Midbrain (tissue), 1 donor: Measurements from ENCODE around the gene ANKS1B.
"Not testable (repeated sequence)": the region's sequence is repeated elsewhere in the genome, so short reads cannot be mapped to it uniquely, and the experiment has no call there.

ENCODE experiments used
- DNase-seq: peaks from one replicate; lab custom pipeline; 2025; lab: John Stamatoyannopoulos, UW

Gene ANKS1B

GRCh38 chr12:99265648-99266047 lies 719.1 kb downstream of the ANKS1B start:
- no peak for DNase-seq

DNA sequence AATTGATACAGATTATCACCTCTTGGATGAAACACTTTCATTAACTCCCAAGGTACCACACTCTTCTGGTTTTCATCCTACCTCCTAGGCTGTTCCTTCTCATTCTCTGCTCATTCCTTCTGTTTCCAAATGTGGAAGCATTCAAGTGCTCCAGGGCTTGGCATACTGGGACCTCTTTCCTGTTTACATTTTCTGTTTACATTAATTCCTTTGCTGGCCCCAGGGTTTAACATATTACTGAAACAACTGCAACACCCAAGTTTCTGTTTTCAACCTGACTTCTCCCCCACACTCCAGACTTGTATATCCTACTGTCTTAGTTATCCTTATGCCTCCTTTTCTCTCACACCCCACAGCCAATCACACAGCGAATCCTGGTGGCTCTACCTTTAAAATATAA lies 723.5 kb downstream of the ANKS1B start:
- DNase-seq: no peak

- DNase-seq: no peak
These were observed 724.2 kb downstream of the ANKS1B start for GRCh38 chr12:99260456-99260996.

DNA sequence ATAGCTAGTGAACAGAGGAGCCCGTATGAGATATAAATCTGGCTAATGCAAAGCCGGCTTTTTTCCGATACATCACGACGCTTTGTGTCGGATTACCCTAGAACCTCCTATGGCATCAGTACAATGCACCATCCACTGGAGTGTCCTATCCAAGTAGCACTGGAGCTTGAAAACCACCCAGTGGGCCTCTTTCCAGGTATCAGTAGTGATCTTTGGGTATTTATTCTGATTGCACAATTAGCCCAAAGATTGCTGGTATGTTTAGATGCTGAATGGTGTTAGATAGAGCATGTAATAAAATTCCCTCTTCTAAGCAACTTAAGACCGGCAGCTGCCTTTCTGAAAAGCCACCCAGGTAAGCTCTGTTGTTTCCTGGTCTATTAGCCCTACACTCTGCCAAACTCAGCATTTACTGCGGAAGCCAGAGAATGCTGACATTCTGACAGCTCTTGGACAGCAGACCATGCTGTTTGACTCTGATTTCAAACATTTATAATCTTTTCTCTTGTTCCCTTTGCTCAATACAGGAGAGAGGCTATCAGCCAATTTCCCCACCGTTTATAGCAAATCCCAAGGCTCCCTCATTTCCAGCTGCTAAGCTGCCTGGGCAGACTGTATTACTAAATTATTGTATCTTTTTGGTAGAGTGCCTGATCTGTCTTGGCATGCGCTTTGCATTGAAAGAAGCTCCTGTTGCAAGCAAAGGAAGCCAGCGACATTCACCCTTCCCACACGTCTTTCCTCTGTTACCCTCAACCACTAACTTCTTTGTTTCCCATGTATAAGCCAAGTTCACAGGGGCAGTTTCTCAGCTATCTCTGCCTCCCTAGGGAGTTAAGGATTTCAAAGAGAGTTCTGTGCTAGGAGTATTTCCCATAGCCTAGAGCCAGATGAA lies 725.4 kb downstream of the ANKS1B start:
- DNase-seq: no peak

- DNase-seq: peak; percentile 20
These were observed 727.1 kb downstream of the ANKS1B start for GRCh38 chr12:99257672-99258071.

DNA sequence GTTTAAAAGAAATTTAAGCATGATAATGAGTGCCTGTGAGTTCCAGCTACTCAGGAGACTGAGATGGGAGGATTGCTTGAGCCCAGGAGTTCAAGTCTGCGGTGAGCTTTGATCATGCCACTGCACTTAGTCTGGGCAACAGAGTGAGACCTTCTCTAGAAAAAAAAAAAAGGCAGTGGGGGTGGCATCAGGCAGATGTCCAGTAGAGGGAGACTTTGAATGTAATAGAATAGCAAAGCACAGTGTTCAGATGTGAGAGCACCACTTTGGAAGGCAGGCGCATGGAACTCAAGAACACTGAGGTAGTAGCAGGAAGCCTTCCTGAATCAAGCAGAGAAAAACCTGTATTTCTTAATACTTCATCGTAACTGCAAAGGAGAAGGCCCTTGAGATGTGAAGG lies 731.7 kb downstream of the ANKS1B start:
- DNase-seq: no peak

- no peak for DNase-seq
These were observed 734.6 kb downstream of the ANKS1B start for GRCh38 chr12:99250091-99250490.

DNA sequence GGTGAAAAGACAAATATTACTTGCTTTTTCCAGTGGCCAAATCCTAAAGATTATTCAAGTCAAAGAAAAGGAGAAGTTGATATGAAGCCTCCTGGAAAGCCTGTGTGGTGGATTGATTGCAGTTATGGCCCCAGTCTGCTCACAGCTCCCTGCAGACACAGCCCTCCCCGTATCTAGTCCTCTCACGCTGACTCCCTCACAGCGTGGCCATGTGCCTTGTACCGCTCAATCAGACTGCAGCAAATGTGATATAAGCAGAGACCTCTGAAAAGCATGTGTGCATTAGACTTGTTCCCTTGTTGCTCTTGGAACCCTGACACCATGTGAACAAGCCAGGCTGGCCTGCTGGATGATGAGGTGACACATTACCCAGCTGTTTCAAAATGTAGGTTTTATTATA lies 735.2 kb downstream of the ANKS1B start:
- DNase-seq: no peak

DNA sequence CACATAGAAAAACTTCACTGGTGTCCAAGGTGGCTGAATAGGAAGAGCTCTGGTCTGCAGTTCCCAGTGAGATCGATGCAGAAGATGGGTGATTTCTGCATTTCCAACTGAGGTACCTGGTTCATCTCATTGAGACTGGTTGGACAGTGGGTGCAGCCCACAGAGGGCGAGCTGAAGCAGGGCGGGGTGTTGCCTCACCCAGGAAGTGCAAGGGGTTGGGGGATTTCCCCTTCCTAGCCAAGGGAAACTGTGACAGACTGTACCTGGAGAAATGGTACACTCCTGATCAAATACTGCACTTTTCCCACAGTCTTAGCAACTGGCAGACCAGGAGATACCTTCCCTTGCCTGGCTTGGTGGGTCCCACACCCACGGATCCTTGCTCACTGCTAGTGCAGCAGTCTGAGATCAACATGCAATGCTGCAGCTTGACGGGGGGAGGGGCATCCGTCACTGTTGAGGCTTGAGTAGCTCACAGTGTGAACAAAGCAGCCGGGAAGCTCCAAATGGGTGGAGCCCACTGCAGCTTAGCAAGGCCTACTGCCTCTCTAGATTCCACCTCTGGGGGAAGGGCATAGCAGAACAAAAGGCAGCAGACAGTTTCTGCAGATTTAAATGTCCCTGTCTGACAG lies 746.7 kb downstream of the ANKS1B start:
- not testable (repeated sequence) for DNase-seq

- no peak for DNase-seq
These were observed 749.4 kb downstream of the ANKS1B start for GRCh38 chr12:99235381-99235780.

DNA sequence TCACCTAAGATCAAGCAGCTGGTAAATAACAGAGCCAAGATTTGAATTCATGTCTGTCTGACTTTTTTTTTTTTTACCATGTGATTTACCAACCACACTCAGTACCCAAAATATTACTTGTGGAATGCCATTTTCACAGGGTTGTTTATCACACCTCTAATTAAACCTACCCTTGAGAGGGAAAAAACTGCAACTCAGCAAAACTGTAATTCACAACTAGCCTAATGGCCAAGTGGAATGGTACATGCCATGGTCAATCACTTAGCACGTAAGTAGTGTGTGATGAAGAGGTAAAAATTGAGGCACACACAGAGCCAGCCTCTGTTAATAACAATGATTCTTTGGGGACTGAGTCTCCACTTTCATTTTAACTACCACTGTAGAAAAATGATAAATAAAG lies 750.0 kb downstream of the ANKS1B start:
- no peak for DNase-seq

DNA sequence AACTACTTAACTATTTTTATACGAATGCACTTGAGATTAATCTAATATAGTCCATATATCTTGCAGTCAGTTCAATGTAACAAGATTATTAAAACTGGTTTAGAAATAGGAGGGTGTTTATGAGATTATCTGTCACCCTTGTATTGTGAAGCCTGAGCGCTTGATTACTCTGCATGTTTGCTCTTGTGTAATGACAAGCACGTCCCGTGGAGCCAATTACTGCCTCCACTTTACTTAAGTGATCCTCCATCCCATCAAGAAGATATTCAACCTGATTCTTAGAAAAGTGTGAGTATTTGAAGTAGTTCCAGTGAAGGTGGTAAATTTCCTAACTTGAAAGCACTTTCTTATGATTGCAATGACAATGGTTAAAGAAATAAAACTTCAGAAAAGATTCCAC lies 752.4 kb downstream of the ANKS1B start:
- DNase-seq: no peak

DNA sequence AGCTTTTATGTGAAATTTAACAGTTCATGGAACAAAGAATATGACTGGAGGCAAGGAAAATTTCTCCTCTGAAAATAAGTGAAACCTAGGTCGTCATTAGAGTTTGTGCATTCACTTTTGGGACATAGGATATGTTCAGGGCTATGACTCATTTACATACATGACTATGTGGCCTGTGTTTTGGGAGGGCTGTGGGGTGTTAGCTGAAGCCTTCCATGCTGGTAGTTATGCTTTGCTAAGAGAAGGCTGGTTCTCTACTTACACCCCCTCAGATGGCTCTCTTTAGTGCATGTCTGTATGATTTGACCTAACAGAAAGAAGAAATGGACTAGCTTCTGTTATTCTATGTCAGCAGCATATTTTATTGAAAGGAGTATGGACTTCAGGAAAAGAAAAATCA lies 753.7 kb downstream of the ANKS1B start:
- DNase-seq: no peak

DNA sequence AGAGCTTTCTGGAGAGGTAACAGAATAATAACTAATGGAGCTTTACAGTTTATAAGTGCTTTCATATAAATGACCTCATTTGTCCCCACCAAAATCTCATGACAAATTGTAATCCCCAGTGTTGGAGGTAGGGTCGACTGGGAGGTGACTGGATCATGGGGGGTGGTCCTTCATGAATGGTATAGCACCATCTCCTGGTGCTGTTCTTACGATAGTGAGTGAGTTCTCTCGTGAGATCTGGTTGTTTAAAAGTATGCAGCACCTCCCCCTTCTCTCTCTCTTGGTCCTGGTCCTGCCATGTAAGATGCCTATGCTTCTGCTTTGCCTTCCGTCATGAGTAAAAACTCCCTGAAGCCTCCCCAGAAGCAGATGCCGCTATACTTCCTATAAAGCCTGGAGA lies 760.5 kb downstream of the ANKS1B start:
- DNase-seq: no peak

GRCh38 chr12:99223579-99223978 lies 761.2 kb downstream of the ANKS1B start:
- no peak for DNase-seq

- no peak for DNase-seq
These were observed 771.7 kb downstream of the ANKS1B start for GRCh38 chr12:99213047-99213446.

- no peak for DNase-seq
These were observed 772.5 kb downstream of the ANKS1B start for GRCh38 chr12:99212275-99212674.

DNA sequence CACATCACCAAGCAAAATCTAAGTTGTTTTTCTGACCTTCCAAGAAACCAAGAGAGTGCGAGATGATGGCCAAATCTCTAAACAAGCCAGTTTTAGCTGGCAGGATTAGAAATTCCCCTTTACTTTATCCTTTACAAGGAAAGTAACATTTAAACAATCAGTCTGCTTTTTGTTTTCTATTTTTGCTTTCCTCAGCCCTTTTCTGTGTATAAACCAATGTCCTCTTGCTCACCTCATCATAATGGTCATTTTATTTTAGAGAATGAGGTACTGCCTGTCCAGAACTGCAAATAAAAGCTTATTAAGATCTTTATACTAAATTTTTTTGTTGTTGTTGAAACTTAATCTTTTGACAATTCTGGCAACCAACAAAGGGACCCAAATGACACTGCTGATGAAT lies 779.6 kb downstream of the ANKS1B start:
- no peak for DNase-seq

GRCh38 chr12:99201906-99202645 lies 782.7 kb downstream of the ANKS1B start:
- no peak for DNase-seq

DNA sequence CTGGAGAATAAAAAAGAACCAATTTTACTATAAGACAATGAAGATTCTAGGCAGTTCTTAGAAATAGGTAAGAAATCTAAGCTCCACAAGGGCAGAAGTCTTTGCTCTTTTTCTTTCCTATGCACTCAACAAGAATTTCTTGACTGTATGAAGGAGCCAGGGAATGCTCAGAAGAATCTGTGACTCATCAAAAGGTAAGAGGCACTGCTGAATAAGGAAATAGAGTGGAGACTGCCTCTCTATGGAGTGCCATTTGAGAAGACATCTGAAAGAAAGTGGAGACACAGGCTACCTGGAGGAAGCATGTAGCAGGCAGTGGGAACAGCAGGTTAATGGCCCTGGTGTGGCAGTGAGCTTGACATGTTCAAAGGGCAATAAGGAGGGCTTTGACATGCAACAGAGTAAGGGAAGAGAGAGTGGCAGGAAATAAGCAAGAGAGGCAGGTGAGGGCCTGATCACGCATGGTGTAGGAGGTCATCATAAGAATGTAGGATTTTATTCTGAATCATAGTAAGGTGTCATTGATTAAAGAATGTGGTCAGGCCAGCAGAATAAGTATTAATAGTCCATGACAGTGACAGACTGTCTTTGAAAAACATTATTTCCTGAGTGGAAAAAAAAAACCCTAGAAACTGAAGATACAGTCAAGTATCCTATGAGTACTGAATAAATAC lies 783.9 kb downstream of the ANKS1B start:
- DNase-seq: no peak

DNA sequence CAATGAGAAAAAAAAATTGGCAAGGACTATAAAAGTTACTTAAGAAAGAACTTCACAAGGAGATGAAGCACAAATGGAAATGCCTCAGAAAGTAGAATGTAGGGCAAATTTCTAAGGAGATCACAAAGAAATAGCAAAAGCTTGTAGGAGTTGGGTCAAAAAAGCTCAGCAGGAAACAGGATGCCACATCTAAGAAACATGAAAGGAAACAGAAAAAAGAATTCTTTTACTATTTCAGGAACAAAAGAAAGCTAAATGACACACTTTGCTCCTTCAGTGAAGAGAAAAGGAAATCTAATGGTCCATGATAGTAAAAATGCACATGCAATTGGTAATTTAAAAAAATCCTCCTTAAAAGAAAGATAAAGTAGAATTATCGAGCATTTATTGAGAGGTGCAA lies 789.3 kb downstream of the ANKS1B start:
- DNase-seq: no peak

DNA sequence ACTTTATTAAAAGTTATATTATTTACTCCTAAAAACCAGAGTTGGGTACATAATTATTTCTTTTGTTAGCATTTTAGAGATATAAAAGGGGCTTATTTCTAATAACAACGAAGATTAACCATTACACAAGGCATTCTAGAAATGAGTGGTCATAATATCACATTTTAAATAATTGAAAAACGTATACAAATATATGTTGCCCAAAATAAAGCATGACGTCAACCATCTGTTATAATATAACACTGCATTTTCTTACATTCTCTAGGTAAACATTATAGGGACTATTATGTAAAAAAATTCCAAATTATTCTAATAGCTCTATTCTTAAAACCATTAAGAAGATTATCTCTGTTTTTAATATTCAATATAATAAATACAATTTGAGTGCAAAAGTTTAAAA lies 792.2 kb downstream of the ANKS1B start:
- no peak for DNase-seq
